GM20000 (cell line): ENCODE data around the gene TMEM107.
A peak's percentile ranks its signal among the peaks of the same experiment; 100 is the strongest.
"Not testable (repeated sequence)": the region's sequence is repeated elsewhere in the genome, so short reads cannot be mapped to it uniquely, and the experiment has no call there.

ENCODE experiments used
- DNase-seq: peaks from one replicate; pipeline ENCODE4 v3.0.0; 2012; ENCODE audit warnings: low spot score
- TF ChIP-seq, protein P1 (sequence below): IDR thresholded peaks from 2 replicates; pipeline ENCODE4 v1.5.1; 2012; ENCODE audit warnings: mild to moderate bottlenecking, control low read depth; ENCODE audit errors: extremely low read depth, missing control alignments

Gene TMEM107

GRCh38 chr17:8220783-8221662 is 44.8 kb upstream of the TMEM107 start:
- TF ChIP-seq, protein P1, sequence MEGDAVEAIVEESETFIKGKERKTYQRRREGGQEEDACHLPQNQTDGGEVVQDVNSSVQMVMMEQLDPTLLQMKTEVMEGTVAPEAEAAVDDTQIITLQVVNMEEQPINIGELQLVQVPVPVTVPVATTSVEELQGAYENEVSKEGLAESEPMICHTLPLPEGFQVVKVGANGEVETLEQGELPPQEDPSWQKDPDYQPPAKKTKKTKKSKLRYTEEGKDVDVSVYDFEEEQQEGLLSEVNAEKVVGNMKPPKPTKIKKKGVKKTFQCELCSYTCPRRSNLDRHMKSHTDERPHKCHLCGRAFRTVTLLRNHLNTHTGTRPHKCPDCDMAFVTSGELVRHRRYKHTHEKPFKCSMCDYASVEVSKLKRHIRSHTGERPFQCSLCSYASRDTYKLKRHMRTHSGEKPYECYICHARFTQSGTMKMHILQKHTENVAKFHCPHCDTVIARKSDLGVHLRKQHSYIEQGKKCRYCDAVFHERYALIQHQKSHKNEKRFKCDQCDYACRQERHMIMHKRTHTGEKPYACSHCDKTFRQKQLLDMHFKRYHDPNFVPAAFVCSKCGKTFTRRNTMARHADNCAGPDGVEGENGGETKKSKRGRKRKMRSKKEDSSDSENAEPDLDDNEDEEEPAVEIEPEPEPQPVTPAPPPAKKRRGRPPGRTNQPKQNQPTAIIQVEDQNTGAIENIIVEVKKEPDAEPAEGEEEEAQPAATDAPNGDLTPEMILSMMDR = no peak
- DNase-seq = peak; percentile 61

DNA sequence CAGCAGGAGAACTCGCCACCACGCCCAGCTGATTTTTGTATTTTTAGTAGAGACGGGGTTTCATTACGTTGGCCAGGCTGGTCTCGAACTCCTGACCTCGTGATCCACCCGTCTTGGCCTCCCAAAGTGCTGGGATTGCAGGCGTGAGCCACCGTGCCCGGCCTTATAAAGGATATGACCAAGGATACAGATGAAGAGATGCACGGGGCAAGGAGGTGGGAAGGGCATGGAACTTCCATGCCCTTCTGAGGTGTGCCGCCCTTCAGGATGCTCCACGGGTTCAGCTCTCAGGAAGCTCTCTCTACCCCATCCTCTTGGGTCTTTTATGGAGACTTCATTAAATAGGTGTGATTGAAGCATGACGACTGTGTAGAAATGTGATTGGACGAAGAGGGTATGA is 37.8 kb upstream of the TMEM107 start:
- not testable (repeated sequence) for DNase-seq

DNA sequence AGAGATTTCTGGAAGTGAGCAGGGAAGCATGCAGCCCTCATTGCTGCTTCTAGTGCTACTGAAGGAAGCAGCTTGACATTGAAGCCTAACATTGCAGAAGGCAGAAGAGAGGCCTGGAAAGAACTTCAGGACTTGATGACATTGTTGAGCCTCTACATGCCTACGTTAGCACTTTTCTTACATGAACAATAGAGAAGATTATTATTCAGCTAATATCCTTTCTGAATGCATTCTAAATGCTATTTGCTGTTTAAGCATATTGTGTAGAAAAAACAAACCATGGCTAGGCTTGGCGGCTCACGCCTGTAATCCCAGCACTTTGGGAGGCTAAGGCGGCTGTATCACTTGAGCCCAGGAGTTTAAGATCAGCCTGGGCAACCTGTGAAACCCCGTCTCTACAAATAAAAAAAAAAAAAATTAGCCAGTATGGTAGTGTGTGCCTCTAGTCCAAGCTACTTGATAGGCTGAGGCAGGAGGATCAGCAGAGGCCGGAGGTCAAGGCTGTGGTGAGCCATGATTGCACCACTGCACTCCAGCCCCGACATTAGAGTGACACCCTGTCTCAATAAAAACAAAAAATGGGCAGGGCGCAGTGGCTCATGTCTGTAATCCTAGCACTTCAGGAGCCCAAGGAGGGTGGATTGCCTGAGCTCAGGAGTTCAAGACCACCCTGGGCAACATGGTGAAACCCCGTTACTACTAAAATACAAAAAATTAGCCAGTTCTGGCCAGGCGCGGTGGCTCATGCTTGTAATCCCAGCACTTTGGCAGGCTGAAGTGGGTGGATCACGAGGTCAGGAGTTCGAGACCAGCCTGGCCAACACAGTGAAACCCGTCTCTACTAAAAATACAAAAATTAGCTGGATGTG is 36.4 kb upstream of the TMEM107 start:
- no peak for DNase-seq
- TF ChIP-seq, protein P1 = no peak

- no peak for DNase-seq
- TF ChIP-seq, protein P1 = no peak
These were observed 34.7 kb upstream of the TMEM107 start for GRCh38 chr17:8210761-8211458.

GRCh38 chr17:8209907-8210760 is 34.0 kb upstream of the TMEM107 start, which contains the start of gene AURKB:
AURKB (minus strand) TSS chr17:8210575; CDS start chr17:8210224, 351 bp downstream.
- TF ChIP-seq, protein P1 = no peak
- DNase-seq = peak; percentile 94

GRCh38 chr17:8206536-8206935 is 30.4 kb upstream of the TMEM107 start:
- TF ChIP-seq, protein P1 = no peak
- no peak for DNase-seq
